ENCODE results near the gene LIMS1.

LIMS1 gene

GRCh38 chr2:108593547-108594098 lies 59.4 kb downstream of the LIMS1 start:
- no peak for TF ChIP-seq ZNF776 (tag by site-specific recombination; IDR thresholded peaks at IDR 0.05; ENCODE audit: borderline replicate concordance)
- no peak for TF ChIP-seq KLF16 (tag by site-specific recombination; IDR thresholded peaks at IDR 0.05)
- TF ChIP-seq ZNF548 (tag by site-specific recombination; IDR thresholded peaks at IDR 0.05): no peak
- no peak for TF ChIP-seq MZF1 (tag by site-specific recombination; IDR thresholded peaks at IDR 0.05; ENCODE audit: borderline replicate concordance)
- no peak for TF ChIP-seq ATF2 (tag by site-specific recombination; IDR thresholded peaks at IDR 0.05; ENCODE audit: low read depth)
- no peak for TF ChIP-seq ZBTB1 (tag by site-specific recombination; IDR thresholded peaks at IDR 0.05)
- TF ChIP-seq ZNF394 (tag by site-specific recombination; IDR thresholded peaks at IDR 0.05; ENCODE audit: borderline replicate concordance): no peak
- no peak for TF ChIP-seq ZNF184 (tag by site-specific recombination; IDR thresholded peaks at IDR 0.05)
- TF ChIP-seq ZBTB48 (tag by site-specific recombination; IDR thresholded peaks at IDR 0.05): no peak
- no peak for TF ChIP-seq ZNF585B (tag by site-specific recombination; IDR thresholded peaks at IDR 0.05)
- no peak for TF ChIP-seq ZNF707 (tag by site-specific recombination; IDR thresholded peaks at IDR 0.05)
- TF ChIP-seq ZNF623 (tag by site-specific recombination; IDR thresholded peaks at IDR 0.05): no peak
- TF ChIP-seq ZNF692 (tag by site-specific recombination; IDR thresholded peaks at IDR 0.05): no peak
- no peak for TF ChIP-seq SP2 (tag by site-specific recombination; IDR thresholded peaks at IDR 0.05)
- TF ChIP-seq ZXDB (tag by site-specific recombination; IDR thresholded peaks at IDR 0.05): no peak
- no peak for TF ChIP-seq ZNF843 (tag by site-specific recombination; IDR thresholded peaks at IDR 0.05)
- no peak for TF ChIP-seq ZNF621 (tag by site-specific recombination; IDR thresholded peaks at IDR 0.05)
- no peak for TF ChIP-seq BCL11B (tag by site-specific recombination; IDR thresholded peaks at IDR 0.05; ENCODE audit: low read depth)
- Histone ChIP-seq H3K9me3 (ENCODE audit: control insufficient read depth, insufficient read depth, low read depth, low read length) (no peaks in the 10 kb centered on the region), H3K4me3 (ENCODE audit: low read depth, low read length) (no peak overlapping the region), H3K27ac (ENCODE audit: extremely low read depth, low read depth, low read length) (no peak overlapping the region), H3K36me3 (ENCODE audit: control insufficient read depth in 2 of 2, insufficient read depth in 1 of 2, low read length in 2 of 2) (no peaks in the 10 kb centered on the region), H3K4me1 (ENCODE audit: control insufficient read depth, insufficient read depth, low read length) (peaks cover 18% of the 10 kb centered on the region)
- POLR2A ChIA-PET: interaction anchor here (2.7 kb wide), 1 partner anchor 59 kb away, joined by 13 read pairs; the partner anchor contains the start of gene LIMS1
- CTCF ChIA-PET: interaction anchor here (0.6 to 7.4 kb wide), 4 partner anchors 9 to 728 kb away, joined by 3 to 69 read pairs (median 14); no protein-coding TSS in a partner anchor

GRCh38 chr2:108594132-108594981 lies 60.1 kb downstream of the LIMS1 start:
- H3K4me1 ChIP-seq (ENCODE audit: control insufficient read depth, insufficient read depth, low read length): peaks cover 18% of the 10 kb centered on the region
- ChIA-PET POLR2A (interaction anchor here (1.0 to 2.7 kb wide), 3 partner anchors 26 to 145 kb away, joined by 3 to 13 read pairs (median 3); partner anchors contain the start of genes GCC2 and LIMS1), CTCF (interaction anchor here (0.6 to 7.4 kb wide), 5 partner anchors 10 to 727 kb away, joined by 3 to 69 read pairs (median 4); no protein-coding TSS in a partner anchor)
- H3K4me3 ChIP-seq (ENCODE audit: low read depth, low read length): no peak overlapping the region
- H3K27ac ChIP-seq (ENCODE audit: extremely low read depth, low read depth, low read length): no peak overlapping the region
- no peaks in the 10 kb centered on the region for H3K36me3 ChIP-seq (ENCODE audit: control insufficient read depth in 2 of 2, insufficient read depth in 1 of 2, low read length in 2 of 2)
- H3K9me3 ChIP-seq (ENCODE audit: control insufficient read depth, insufficient read depth, low read depth, low read length): no peaks in the 10 kb centered on the region
- no peak for TF ChIP-seq ZNF449 (tag by site-specific recombination; IDR thresholded peaks at IDR 0.05)
